Measurements from ENCODE around the gene SYNDIG1. TPM values are rescaled to one million over a fixed set of nuclear protein-coding genes. Genes with fewer than 3 reads are reported as not detected.
A peak's percentile ranks its signal among the peaks of the same experiment; 100 is the strongest.

The SYNDIG1 gene
- total RNA-seq, 1 experiment from 2014 or later, result 5.4 TPM

DNA sequence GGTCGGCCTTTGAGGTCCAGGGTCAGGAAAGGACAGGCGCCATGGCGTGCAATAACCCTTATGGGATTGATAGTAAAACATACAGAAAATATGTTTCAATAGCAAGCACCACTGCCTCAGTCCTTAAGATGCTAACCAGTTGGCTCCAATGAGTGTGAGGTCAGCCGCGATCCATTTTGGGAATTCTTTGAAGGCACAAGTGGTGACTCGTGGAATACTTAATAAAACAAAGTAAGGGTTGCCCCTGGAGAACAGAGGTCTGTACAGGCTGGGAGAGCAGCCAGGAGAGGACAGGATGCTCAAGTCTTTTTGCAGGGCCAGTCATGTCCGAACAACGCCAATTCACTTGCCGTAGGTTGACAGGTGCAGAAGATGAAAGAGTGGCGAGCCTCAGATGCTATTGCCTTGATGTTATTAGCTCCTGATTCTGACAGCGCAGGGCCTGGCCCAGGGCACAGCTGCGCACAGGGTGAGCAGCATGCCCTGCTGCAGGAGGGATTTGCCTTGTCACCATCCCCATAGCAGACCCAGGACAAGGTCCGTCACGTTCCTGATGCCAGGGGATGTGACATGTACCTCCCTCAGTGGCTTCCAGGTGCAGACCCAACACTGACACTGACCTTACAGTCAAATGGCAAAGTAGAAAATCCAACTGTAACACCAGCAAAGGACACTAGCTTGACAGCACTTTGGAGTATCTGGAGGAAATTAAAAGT, 21.8 kb downstream of the SYNDIG1 start:
- Histone ChIP-seq H2AK5ac (ENCODE audit: insufficient read length, low read length) (no peak overlapping the region), H2BK120ac (ENCODE audit: low read depth, low read length, poor library complexity, severe bottlenecking) (no peak overlapping the region), H3K79me1 (ENCODE audit: insufficient read depth, low read depth, low read length, poor library complexity, severe bottlenecking) (no peaks in the 10 kb centered on the region), H3K9me3 (ENCODE audit: control insufficient read depth, low read depth, low read length) (no peaks in the 10 kb centered on the region), H3K4ac (ENCODE audit: low read depth, low read length) (no peak overlapping the region), H3K4me2 (ENCODE audit: insufficient read depth, insufficient read length, low read length) (no peak overlapping the region), H2AFZ (ENCODE audit: low read length) (no peak overlapping the region), H4K91ac (ENCODE audit: insufficient read length, low read depth, low read length) (no peak overlapping the region), H3K27ac (ENCODE audit: insufficient read length, low read depth, low read length) (no peak overlapping the region), H3K18ac (ENCODE audit: insufficient read length, low read depth, low read length) (no peak overlapping the region), H3K79me2 (ENCODE audit: insufficient read depth, low read length) (no peaks in the 10 kb centered on the region), H3T11ph (ENCODE audit: low read length) (no peak overlapping the region), H4K8ac (replicated peaks; ENCODE audit: insufficient read length, low read depth, low read length) (no peak overlapping the region), H4K20me1 (ENCODE audit: control insufficient read depth, insufficient read depth, insufficient read length) (no peaks in the 10 kb centered on the region), H3K14ac (ENCODE audit: insufficient read depth, low read length) (no peak overlapping the region; the same call in 1 of the 2 replicates), H2BK20ac (ENCODE audit: low read depth, low read length, poor library complexity, severe bottlenecking) (no peak overlapping the region), H2BK5ac (ENCODE audit: insufficient read length, low read length) (no peak overlapping the region), H4K5ac (ENCODE audit: insufficient read length, low read depth, low read length) (no peak overlapping the region), H3K23me2 (ENCODE audit: insufficient read length, low read depth, low read length, poor library complexity, severe bottlenecking) (no peaks in the 10 kb centered on the region), H3K9ac (ENCODE audit: extremely low read depth, insufficient read length, low read length) (no peak overlapping the region), H3K4me1 (ENCODE audit: insufficient read depth, low read length) (peaks cover 14% of the 10 kb centered on the region), H3K56ac (ENCODE audit: insufficient read length, low read depth, low read length) (no peak overlapping the region), H2BK12ac (ENCODE audit: insufficient read length, low read depth, low read length) (no peak overlapping the region), H2BK15ac (ENCODE audit: low read depth, low read length) (no peak overlapping the region), H3K27me3 (ENCODE audit: insufficient read depth, low read length) (no peaks in the 10 kb centered on the region), H3K23ac (ENCODE audit: insufficient read length, low read depth, low read length) (no peak overlapping the region)
- H3K27me3 Mint-ChIP-seq (ENCODE audit: low read depth), result peaks cover 1% of the 10 kb centered on the region; the same call in 1 of the 2 replicates
- no peak overlapping the region for H3K27ac Mint-ChIP-seq
- peak; percentile 17 for DNase-seq
- no CpG with 5 or more reads among the region's 14 CpGs for WGBS (ENCODE audit: extremely low coverage, insufficient read length, low lambda C conversion rate)
- H3K4me3 Mint-ChIP-seq, result no peak overlapping the region
- H3K9me3 Mint-ChIP-seq, result no peaks in the 10 kb centered on the region; a peak in 1 of 5 replicates
- peaks cover 0 to 22% (median 20%) of the 10 kb centered on the region in 3 experiments; a peak in 6 of 7 replicates for H3K36me3 Mint-ChIP-seq (ENCODE audit: insufficient read depth in 1 of 3, low read depth in 3 of 3)
- no peak for TF ChIP-seq CTCF (conservative IDR thresholded peaks at IDR 0.05)
- peaks cover 31 to 48% of the 10 kb centered on the region in 2 experiments for H3K4me1 Mint-ChIP-seq
